CD4-positive, alpha-beta memory T cell (primary cell): ENCODE results near the gene SEC11A. TPM values are rescaled to one million over a fixed set of nuclear protein-coding genes. Genes with fewer than 3 reads are reported as not detected.

Experiments
- CTCF ChIA-PET: fragments of 350-600 bp; sonication (Branson Sonifier 250); formaldehyde crosslinking; loops from one replicate; lab custom pipeline; 2021; ENCODE audit warnings: inconsistent platforms; ENCODE audit not compliant: partially characterized antibody; lab: Charles Lee
- POLR2A ChIA-PET: fragments of 350-600 bp; sonication (Branson Sonifier 250); formaldehyde crosslinking; loops from one replicate; lab custom pipeline; 2021; ENCODE audit not compliant: partially characterized antibody; lab: Charles Lee
- DNase-seq, 5 donors: peaks; one replicate each; pipeline versions ENCODE4 v3.0.0 to v3.0.0-alpha.2; 2020 to 2022; ENCODE audit warnings: mixed read lengths in 1 of 5
- H3K27ac ChIP-seq: one replicate; pipeline ENCODE4 v1.7.0; 2013; ENCODE audit warnings: low read depth, low read length
- H3K27me3 ChIP-seq: 2 replicates; pipeline ENCODE4 v1.7.0; 2013; ENCODE audit warnings: mild to moderate bottlenecking, low read length, moderate library complexity; ENCODE audit not compliant: insufficient read depth
- H3K36me3 ChIP-seq: 2 replicates; pipeline ENCODE4 v1.7.0; 2013; ENCODE audit warnings: mild to moderate bottlenecking, low read length, moderate library complexity; ENCODE audit not compliant: insufficient read depth
- H3K4me1 ChIP-seq: 2 replicates; pipeline ENCODE4 v1.7.0; 2013; ENCODE audit warnings: mild to moderate bottlenecking, low read length, moderate library complexity; ENCODE audit not compliant: insufficient read depth
- H3K4me3 ChIP-seq, 2 donors: one replicate each; pipeline ENCODE4 v1.7.0; 2013; ENCODE audit warnings: low read length in 2 of 2, mild to moderate bottlenecking in 1 of 2
- H3K9me3 ChIP-seq, 2 donors: one replicate each; pipeline ENCODE4 v1.7.0; 2013; ENCODE audit warnings: low read length in 2 of 2, control low read depth in 1 of 2; ENCODE audit not compliant: control insufficient read depth in 1 of 2
- H3K27ac Mint-ChIP-seq, 7 donors: one replicate each; pipeline ENCODE4 v1.8.0; 2020 to 2021; ENCODE audit warnings: mixed read lengths in 7 of 7, mild to moderate bottlenecking in 6 of 7, inconsistent platforms in 3 of 7, moderate library complexity in 3 of 7
- H3K27me3 Mint-ChIP-seq, 2 donors: one replicate each; pipeline ENCODE4 v1.8.0; 2020 to 2021; ENCODE audit warnings: mixed read lengths in 2 of 2
- H3K36me3 Mint-ChIP-seq, 2 donors: one replicate each; pipeline ENCODE4 v1.8.0; 2020 to 2021; ENCODE audit warnings: mixed read lengths in 2 of 2, inconsistent platforms in 1 of 2, mild to moderate bottlenecking in 1 of 2
- H3K4me1 Mint-ChIP-seq, 4 donors: one replicate each; pipeline ENCODE4 v1.8.0; 2020 to 2021; ENCODE audit warnings: mixed read lengths in 4 of 4, mild to moderate bottlenecking in 1 of 4
- H3K4me3 Mint-ChIP-seq, 8 donors: one replicate each; pipeline ENCODE4 v1.8.0; 2020 to 2021; ENCODE audit warnings: mixed read lengths in 8 of 8, mild to moderate bottlenecking in 7 of 8, moderate library complexity in 6 of 8, inconsistent platforms in 3 of 8
- H3K9me3 Mint-ChIP-seq, 8 donors: one replicate each; pipeline ENCODE4 v1.8.0; 2020 to 2021; ENCODE audit warnings: mixed read lengths in 8 of 8, mild to moderate bottlenecking in 5 of 8, inconsistent platforms in 3 of 8, moderate library complexity in 1 of 8
- intact Hi-C: fragments of 100-400 bp; cut with micrococcal nuclease; formaldehyde crosslinking; loops from one replicate; pipeline ENCODE4 v1.15.1; 2023
- polyA plus RNA-seq, 2 donors: library from polyadenylated mRNA; unstranded; fragments of 300-500 nt; fragmentation: Illumina TruSeq; gene quantifications; one replicate each; pipeline ENCODE4 v1.2.3, GENCODE V29; 2021
- total RNA-seq, 2 experiments: library from RNA; stranded (reverse); gene quantifications; one replicate each; pipeline ENCODE4 v1.2.3, GENCODE V29; 2021

The SEC11A gene
- total and polyA plus RNA-seq, 4 experiments from 2014 or later = 85.0 to 168 (median 108) TPM

GRCh38 chr15:84633311-84634227 lies 82.4 kb downstream of the SEC11A start:
- H3K4me1 ChIP-seq = peaks cover 40% of the 10 kb centered on the region
- peaks cover 8% of the 10 kb centered on the region for H3K36me3 ChIP-seq
- POLR2A ChIA-PET = interaction anchor here (0.6 to 7.2 kb wide), 17 partner anchors 10 to 174 kb away, joined by 3 to 101 read pairs (median 6); partner anchors contain the start of genes NMB, SEC11A, WDR73 and ZSCAN2
- peak overlapping the region; percentile 75 for H3K27ac ChIP-seq
- H3K9me3 ChIP-seq = no peaks in the 10 kb centered on the region
- H3K9me3 Mint-ChIP-seq = no peaks in the 10 kb centered on the region
- CTCF ChIA-PET = interaction anchor here (1.3 to 3.3 kb wide), 5 partner anchors 15 to 45 kb away, joined by 3 to 22 read pairs (median 12); partner anchors contain the start of genes WDR73 and ZSCAN2
- peak overlapping the region; percentile 91 to 97 (median 96) for H3K27ac Mint-ChIP-seq
- peaks cover 28 to 56% (median 44%) of the 10 kb centered on the region in 4 donors for H3K4me1 Mint-ChIP-seq
- no peaks in the 10 kb centered on the region for H3K27me3 ChIP-seq
- peaks cover 7 to 30% of the 10 kb centered on the region in 2 donors for H3K36me3 Mint-ChIP-seq
- H3K27me3 Mint-ChIP-seq = no peaks in the 10 kb centered on the region
- DNase-seq = peak; percentile 62 to 68 (median 67)
- intact Hi-C loops = no loop called here
- H3K4me3 ChIP-seq = peak overlapping the region; percentile 63 to 91
- peak overlapping the region; percentile 91 to 97 (median 95) for H3K4me3 Mint-ChIP-seq

GRCh38 chr15:84631706-84632272 lies 84.2 kb downstream of the SEC11A start:
- CTCF ChIA-PET = interaction anchor here (1.0 to 3.0 kb wide), 11 partner anchors 11 to 90 kb away, joined by 3 to 18 read pairs (median 7); partner anchors contain the start of genes NMB, WDR73 and ZSCAN2
- Mint-ChIP-seq H3K27ac (peak overlapping the region; percentile 95 to 98 (median 97)), H3K4me3 (peak overlapping the region; percentile 92 to 97 (median 95)), H3K9me3 (no peaks in the 10 kb centered on the region), H3K4me1 (peaks cover 25 to 49% (median 39%) of the 10 kb centered on the region in 4 donors), H3K27me3 (no peaks in the 10 kb centered on the region), H3K36me3 (peaks cover 0 to 17% of the 10 kb centered on the region in 2 donors)
- Histone ChIP-seq H3K27ac (peak overlapping the region; percentile 75), H3K4me1 (peaks cover 40% of the 10 kb centered on the region), H3K9me3 (no peaks in the 10 kb centered on the region), H3K36me3 (no peaks in the 10 kb centered on the region), H3K4me3 (peak overlapping the region; percentile 70 to 97), H3K27me3 (no peaks in the 10 kb centered on the region)
- DNase-seq = no peak
- intact Hi-C loops = loop anchor here (1.0 kb wide), 7 partner anchors 23 to 349 kb away; partner anchors contain the start of genes SEC11A, WDR73 and ZNF592
- POLR2A ChIA-PET = interaction anchor here (0.6 to 7.2 kb wide), 23 partner anchors 10 to 355 kb away, joined by 3 to 101 read pairs (median 8); partner anchors contain the start of genes SEC11A, WDR73 and ZSCAN2

- H3K9me3 Mint-ChIP-seq = no peaks in the 10 kb centered on the region
- H3K36me3 Mint-ChIP-seq = peaks cover 6 to 22% of the 10 kb centered on the region in 2 donors
- no peak overlapping the region for H3K27ac ChIP-seq
- H3K9me3 ChIP-seq = no peaks in the 10 kb centered on the region
- no peaks in the 10 kb centered on the region for H3K36me3 ChIP-seq
- H3K4me3 ChIP-seq = no peak overlapping the region
- H3K4me3 Mint-ChIP-seq = no peak overlapping the region
- intact Hi-C loops = no loop called here
- DNase-seq = no peak
- H3K4me1 ChIP-seq = peaks cover 15% of the 10 kb centered on the region
- H3K27me3 Mint-ChIP-seq = no peaks in the 10 kb centered on the region
- no peaks in the 10 kb centered on the region for H3K27me3 ChIP-seq
- H3K4me1 Mint-ChIP-seq = peaks cover 10 to 31% (median 19%) of the 10 kb centered on the region in 4 donors
- POLR2A ChIA-PET = interaction anchor here (1.9 kb wide), 1 partner anchor 88 kb away, joined by 8 read pairs; the partner anchor contains the start of gene SEC11A
- CTCF ChIA-PET = interaction anchor here (0.7 to 1.2 kb wide), 3 partner anchors 31 to 300 kb away, joined by 3 read pairs; no protein-coding TSS in a partner anchor
- peak overlapping the region in 1 of 7 donors; percentile 68 for H3K27ac Mint-ChIP-seq
These were observed 86.9 kb downstream of the SEC11A start for GRCh38 chr15:84629033-84629432.

- no peak overlapping the region for H3K27ac ChIP-seq
- H3K27ac Mint-ChIP-seq = peak overlapping the region in 1 of 7 donors; percentile 71
- H3K27me3 ChIP-seq = no peaks in the 10 kb centered on the region
- intact Hi-C loops = no loop called here
- no peak for DNase-seq
- peaks cover 0 to 5% (median under 1%) of the 10 kb centered on the region in 4 donors for H3K4me1 Mint-ChIP-seq
- H3K4me3 Mint-ChIP-seq = no peak overlapping the region
- H3K4me3 ChIP-seq = no peak overlapping the region
- H3K36me3 ChIP-seq = peaks cover 14% of the 10 kb centered on the region
- CTCF ChIA-PET = interaction anchor here (0.7 to 1.2 kb wide), 4 partner anchors 9 to 32 kb away, joined by 3 read pairs; no protein-coding TSS in a partner anchor
- peaks cover 0 to 27% (median 20%) of the 10 kb centered on the region in 8 donors for H3K9me3 Mint-ChIP-seq
- POLR2A ChIA-PET = no interaction called here
- H3K9me3 ChIP-seq = peaks cover 0 to 18% of the 10 kb centered on the region in 2 donors
- H3K36me3 Mint-ChIP-seq = peaks cover 37 to 38% of the 10 kb centered on the region in 2 donors
- no peaks in the 10 kb centered on the region for H3K4me1 ChIP-seq
- H3K27me3 Mint-ChIP-seq = no peaks in the 10 kb centered on the region
These were observed 90.8 kb downstream of the SEC11A start for GRCh38 chr15:84625123-84625522.

GRCh38 chr15:84624359-84624758 lies 91.6 kb downstream of the SEC11A start:
- Histone ChIP-seq H3K4me3 (no peak overlapping the region), H3K27me3 (no peaks in the 10 kb centered on the region), H3K36me3 (peaks cover 14% of the 10 kb centered on the region), H3K4me1 (no peaks in the 10 kb centered on the region), H3K9me3 (peaks cover 0 to 18% of the 10 kb centered on the region in 2 donors), H3K27ac (no peak overlapping the region)
- intact Hi-C loops = no loop called here
- POLR2A ChIA-PET = no interaction called here
- Mint-ChIP-seq H3K27me3 (no peaks in the 10 kb centered on the region), H3K9me3 (peaks cover 0 to 28% (median 23%) of the 10 kb centered on the region in 8 donors), H3K27ac (peak overlapping the region in 1 of 7 donors; percentile 62), H3K4me3 (no peak overlapping the region), H3K36me3 (peaks cover 40 to 45% of the 10 kb centered on the region in 2 donors), H3K4me1 (peaks cover 0 to 5% (median 0%) of the 10 kb centered on the region in 4 donors)
- CTCF ChIA-PET = interaction anchor here (1.2 kb wide), 1 partner anchor 32 kb away, joined by 3 read pairs; no protein-coding TSS in a partner anchor
- no peak for DNase-seq

- Mint-ChIP-seq H3K27ac (no peak overlapping the region), H3K9me3 (peaks cover 0 to 28% (median 25%) of the 10 kb centered on the region in 8 donors), H3K27me3 (no peaks in the 10 kb centered on the region), H3K4me3 (no peak overlapping the region), H3K36me3 (peaks cover 44 to 50% of the 10 kb centered on the region in 2 donors), H3K4me1 (peaks cover 0 to 5% (median 1%) of the 10 kb centered on the region in 4 donors)
- no peak overlapping the region for H3K27ac ChIP-seq
- intact Hi-C loops = no loop called here
- no peaks in the 10 kb centered on the region for H3K4me1 ChIP-seq
- ChIA-PET POLR2A (interaction anchor here (0.9 to 1.6 kb wide), 3 partner anchors 10 to 50 kb away, joined by 3 to 11 read pairs (median 3); no protein-coding TSS in a partner anchor), CTCF (interaction anchor here (0.9 to 1.8 kb wide), 5 partner anchors 17 to 131 kb away, joined by 3 to 4 read pairs (median 4); no protein-coding TSS in a partner anchor)
- DNase-seq = no peak
- no peaks in the 10 kb centered on the region for H3K27me3 ChIP-seq
- peaks cover 14% of the 10 kb centered on the region for H3K36me3 ChIP-seq
- no peak overlapping the region for H3K4me3 ChIP-seq
- H3K9me3 ChIP-seq = peaks cover 0 to 18% of the 10 kb centered on the region in 2 donors
These were observed 94.5 kb downstream of the SEC11A start for GRCh38 chr15:84621358-84621979.
